Measurements from ENCODE around the gene ADAMTSL5. TPM values are rescaled to one million over a fixed set of nuclear protein-coding genes. Genes with fewer than 3 reads are reported as not detected.

ADAMTSL5 gene
- total and polyA plus RNA-seq, 2 of the 13 experiments (the other 11 are each of a cell fraction or from before 2014, with no cell fraction given), result 0.60 to 2.7 TPM

DNA sequence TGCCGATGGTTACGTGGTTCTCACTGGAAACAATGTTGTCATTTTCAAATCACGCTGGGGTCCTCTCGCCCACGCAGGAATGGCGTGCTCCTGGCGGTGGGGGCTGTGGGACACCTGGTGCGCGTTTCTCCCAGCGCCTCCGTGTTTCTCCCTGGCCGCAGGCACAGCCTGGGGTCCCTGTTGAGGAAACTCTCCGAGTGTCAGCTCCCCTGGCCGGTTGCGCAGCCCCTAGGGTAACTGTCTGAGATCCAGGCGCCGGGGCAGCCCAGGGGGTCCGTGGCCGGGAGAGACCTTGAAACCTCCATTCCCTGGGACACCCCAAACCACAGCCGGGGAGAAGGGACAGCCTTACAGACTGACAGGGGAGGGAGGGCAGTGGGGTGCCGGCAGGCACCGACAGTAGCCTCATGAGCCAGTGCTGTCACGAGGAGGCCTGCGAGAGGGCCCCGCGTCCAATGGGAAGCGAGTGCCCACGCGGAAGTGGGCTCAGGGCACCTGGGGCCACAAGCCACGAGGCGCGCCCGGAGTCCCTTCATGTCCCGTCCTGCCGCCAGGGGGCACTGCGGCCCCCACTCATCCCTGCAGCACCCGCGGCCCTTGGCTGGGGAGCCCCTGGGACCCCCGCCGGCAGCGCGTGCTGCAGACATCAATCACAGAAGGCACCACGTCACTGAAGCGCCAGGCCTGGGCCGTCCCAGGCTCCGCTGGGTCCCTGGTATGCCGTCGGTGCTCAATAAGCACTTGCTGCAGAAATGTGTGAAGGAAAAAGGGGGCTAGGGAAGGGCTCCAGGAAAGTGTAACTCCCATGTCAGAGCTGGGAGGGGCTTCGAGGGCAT is 9.5 kb downstream of the ADAMTSL5 start (continued):
- TF ChIP-seq, protein P1, sequence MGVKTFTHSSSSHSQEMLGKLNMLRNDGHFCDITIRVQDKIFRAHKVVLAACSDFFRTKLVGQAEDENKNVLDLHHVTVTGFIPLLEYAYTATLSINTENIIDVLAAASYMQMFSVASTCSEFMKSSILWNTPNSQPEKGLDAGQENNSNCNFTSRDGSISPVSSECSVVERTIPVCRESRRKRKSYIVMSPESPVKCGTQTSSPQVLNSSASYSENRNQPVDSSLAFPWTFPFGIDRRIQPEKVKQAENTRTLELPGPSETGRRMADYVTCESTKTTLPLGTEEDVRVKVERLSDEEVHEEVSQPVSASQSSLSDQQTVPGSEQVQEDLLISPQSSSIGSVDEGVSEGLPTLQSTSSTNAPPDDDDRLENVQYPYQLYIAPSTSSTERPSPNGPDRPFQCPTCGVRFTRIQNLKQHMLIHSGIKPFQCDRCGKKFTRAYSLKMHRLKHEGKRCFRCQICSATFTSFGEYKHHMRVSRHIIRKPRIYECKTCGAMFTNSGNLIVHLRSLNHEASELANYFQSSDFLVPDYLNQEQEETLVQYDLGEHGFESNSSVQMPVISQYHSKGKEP (CRISPR knock-in tag; IDR thresholded peaks at IDR 0.05), result no peak
- TF ChIP-seq ZSCAN21 (CRISPR knock-in tag; IDR thresholded peaks at IDR 0.05; ENCODE audit: borderline replicate concordance), result no peak
- no peak for TF ChIP-seq NR2F2 (IDR thresholded peaks at IDR 0.05; ENCODE audit: borderline replicate concordance, low read depth)
- TF ChIP-seq ZNF343 (CRISPR knock-in tag; IDR thresholded peaks at IDR 0.05), result no peak
- TF ChIP-seq PHF5A (CRISPR knock-in tag; IDR thresholded peaks at IDR 0.05; ENCODE audit: low read depth, unreplicated experiment), result no peak
- TF ChIP-seq, protein P2, sequence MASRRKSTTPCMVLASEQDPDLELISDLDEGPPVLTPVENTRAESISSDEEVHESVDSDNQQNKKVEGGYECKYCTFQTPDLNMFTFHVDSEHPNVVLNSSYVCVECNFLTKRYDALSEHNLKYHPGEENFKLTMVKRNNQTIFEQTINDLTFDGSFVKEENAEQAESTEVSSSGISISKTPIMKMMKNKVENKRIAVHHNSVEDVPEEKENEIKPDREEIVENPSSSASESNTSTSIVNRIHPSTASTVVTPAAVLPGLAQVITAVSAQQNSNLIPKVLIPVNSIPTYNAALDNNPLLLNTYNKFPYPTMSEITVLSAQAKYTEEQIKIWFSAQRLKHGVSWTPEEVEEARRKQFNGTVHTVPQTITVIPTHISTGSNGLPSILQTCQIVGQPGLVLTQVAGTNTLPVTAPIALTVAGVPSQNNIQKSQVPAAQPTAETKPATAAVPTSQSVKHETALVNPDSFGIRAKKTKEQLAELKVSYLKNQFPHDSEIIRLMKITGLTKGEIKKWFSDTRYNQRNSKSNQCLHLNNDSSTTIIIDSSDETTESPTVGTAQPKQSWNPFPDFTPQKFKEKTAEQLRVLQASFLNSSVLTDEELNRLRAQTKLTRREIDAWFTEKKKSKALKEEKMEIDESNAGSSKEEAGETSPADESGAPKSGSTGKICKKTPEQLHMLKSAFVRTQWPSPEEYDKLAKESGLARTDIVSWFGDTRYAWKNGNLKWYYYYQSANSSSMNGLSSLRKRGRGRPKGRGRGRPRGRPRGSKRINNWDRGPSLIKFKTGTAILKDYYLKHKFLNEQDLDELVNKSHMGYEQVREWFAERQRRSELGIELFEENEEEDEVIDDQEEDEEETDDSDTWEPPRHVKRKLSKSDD (CRISPR knock-in tag; IDR thresholded peaks at IDR 0.05; ENCODE audit: low read depth), result no peak
- no peak for TF ChIP-seq PHB2 (IDR thresholded peaks at IDR 0.05; ENCODE audit: partially characterized antibody)
- TF ChIP-seq, protein P3, sequence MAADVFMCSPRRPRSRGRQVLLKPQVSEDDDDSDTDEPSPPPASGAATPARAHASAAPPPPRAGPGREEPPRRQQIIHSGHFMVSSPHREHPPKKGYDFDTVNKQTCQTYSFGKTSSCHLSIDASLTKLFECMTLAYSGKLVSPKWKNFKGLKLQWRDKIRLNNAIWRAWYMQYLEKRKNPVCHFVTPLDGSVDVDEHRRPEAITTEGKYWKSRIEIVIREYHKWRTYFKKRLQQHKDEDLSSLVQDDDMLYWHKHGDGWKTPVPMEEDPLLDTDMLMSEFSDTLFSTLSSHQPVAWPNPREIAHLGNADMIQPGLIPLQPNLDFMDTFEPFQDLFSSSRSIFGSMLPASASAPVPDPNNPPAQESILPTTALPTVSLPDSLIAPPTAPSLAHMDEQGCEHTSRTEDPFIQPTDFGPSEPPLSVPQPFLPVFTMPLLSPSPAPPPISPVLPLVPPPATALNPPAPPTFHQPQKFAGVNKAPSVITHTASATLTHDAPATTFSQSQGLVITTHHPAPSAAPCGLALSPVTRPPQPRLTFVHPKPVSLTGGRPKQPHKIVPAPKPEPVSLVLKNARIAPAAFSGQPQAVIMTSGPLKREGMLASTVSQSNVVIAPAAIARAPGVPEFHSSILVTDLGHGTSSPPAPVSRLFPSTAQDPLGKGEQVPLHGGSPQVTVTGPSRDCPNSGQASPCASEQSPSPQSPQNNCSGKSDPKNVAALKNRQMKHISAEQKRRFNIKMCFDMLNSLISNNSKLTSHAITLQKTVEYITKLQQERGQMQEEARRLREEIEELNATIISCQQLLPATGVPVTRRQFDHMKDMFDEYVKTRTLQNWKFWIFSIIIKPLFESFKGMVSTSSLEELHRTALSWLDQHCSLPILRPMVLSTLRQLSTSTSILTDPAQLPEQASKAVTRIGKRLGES (CRISPR knock-in tag; IDR thresholded peaks at IDR 0.05; ENCODE audit: borderline replicate concordance), result no peak
- no peak for TF ChIP-seq SMAD9 (CRISPR knock-in tag; IDR thresholded peaks at IDR 0.05)
- no peak for TF ChIP-seq KAT8 (CRISPR knock-in tag; IDR thresholded peaks at IDR 0.05)
- no peak for TF ChIP-seq ZC3H13 (CRISPR knock-in tag; IDR thresholded peaks at IDR 0.05)
- no peak for TF ChIP-seq ZNF615 (CRISPR knock-in tag; IDR thresholded peaks at IDR 0.05; ENCODE audit: borderline replicate concordance)
- no peak for TF ChIP-seq PAWR (CRISPR knock-in tag; IDR thresholded peaks at IDR 0.05; ENCODE audit: borderline replicate concordance)
- TF ChIP-seq CHD2 (IDR thresholded peaks at IDR 0.05; ENCODE audit: low read depth, low read length), result no peak
- TF ChIP-seq, protein P4, sequence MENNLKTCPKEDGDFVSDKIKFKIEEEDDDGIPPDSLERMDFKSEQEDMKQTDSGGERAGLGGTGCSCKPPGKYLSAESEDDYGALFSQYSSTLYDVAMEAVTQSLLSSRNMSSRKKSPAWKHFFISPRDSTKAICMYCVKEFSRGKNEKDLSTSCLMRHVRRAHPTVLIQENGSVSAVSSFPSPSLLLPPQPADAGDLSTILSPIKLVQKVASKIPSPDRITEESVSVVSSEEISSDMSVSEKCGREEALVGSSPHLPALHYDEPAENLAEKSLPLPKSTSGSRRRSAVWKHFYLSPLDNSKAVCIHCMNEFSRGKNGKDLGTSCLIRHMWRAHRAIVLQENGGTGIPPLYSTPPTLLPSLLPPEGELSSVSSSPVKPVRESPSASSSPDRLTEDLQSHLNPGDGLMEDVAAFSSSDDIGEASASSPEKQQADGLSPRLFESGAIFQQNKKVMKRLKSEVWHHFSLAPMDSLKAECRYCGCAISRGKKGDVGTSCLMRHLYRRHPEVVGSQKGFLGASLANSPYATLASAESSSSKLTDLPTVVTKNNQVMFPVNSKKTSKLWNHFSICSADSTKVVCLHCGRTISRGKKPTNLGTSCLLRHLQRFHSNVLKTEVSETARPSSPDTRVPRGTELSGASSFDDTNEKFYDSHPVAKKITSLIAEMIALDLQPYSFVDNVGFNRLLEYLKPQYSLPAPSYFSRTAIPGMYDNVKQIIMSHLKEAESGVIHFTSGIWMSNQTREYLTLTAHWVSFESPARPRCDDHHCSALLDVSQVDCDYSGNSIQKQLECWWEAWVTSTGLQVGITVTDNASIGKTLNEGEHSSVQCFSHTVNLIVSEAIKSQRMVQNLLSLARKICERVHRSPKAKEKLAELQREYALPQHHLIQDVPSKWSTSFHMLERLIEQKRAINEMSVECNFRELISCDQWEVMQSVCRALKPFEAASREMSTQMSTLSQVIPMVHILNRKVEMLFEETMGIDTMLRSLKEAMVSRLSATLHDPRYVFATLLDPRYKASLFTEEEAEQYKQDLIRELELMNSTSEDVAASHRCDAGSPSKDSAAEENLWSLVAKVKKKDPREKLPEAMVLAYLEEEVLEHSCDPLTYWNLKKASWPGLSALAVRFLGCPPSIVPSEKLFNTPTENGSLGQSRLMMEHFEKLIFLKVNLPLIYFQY (CRISPR knock-in tag; IDR thresholded peaks at IDR 0.05; ENCODE audit: borderline replicate concordance), result no peak
- TF ChIP-seq CAMTA2 (CRISPR knock-in tag; IDR thresholded peaks at IDR 0.05; ENCODE audit: borderline replicate concordance), result no peak
- TF ChIP-seq SOX5 (CRISPR knock-in tag; IDR thresholded peaks at IDR 0.05; ENCODE audit: borderline replicate concordance), result no peak
- no peak; the same call in 1 of the 2 replicates for TF ChIP-seq ARNTL (CRISPR knock-in tag; IDR thresholded peaks at IDR 0.05)

Data from HepG2 (cell line).